G401.6 (cell line): ENCODE results near the gene PCP2.

Experiments used
- FAIRE-seq: peaks from 2 replicates; lab custom pipeline; 2012; peaks lifted over from hg19 to GRCh38; lab: Jason Lieb, UNC

Gene PCP2

DNA sequence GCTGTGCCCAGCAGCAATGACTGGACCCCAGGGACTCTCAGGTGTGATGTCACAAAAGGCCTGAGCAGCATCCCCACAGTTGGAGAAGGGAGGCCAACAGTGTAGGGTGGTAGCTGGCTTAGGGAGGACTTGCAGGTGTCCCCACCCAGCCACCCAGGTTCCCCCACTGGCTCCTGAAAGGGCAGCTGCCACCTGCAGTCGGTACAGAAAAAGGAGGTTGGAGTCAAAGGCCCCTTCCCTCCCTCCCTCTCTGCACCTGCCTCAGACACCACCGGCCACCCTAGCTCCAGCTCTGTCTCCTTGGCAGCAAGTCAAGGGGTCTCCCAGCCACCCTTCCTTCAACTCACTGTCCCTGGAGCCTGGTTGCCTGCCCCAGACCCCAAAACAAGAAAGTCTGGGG, at the start of gene PCP2:
TSS of gene PCP2 (minus strand) at position 22 of the 400 bp plus-strand sequence. CDS start 262 bp downstream, outside the sequence.
- no peak for FAIRE-seq

DNA sequence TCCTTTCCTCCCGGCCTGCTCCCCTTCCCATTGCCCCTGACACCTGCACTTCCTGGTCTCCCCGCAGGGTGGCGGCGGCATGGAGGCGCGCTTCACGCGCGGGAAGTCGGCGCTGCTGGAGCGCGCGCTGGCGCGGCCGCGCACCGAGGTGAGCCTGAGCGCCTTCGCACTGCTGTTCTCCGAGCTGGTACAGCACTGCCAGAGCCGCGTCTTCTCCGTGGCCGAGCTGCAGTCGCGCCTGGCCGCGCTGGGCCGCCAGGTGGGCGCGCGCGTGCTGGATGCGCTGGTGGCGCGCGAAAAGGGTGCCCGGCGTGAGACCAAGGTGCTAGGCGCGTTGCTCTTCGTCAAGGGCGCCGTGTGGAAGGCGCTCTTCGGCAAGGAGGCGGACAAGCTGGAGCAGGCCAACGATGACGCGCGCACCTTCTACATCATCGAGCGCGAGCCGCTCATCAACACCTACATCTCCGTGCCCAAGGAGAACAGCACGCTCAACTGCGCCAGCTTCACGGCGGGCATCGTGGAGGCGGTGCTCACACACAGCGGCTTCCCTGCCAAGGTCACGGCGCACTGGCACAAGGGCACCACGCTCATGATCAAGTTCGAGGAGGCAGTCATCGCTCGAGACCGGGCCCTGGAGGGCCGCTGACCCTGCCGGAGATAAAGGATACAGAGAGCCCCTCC, 48.8 kb upstream of the PCP2 start:
- no peak for FAIRE-seq

DNA sequence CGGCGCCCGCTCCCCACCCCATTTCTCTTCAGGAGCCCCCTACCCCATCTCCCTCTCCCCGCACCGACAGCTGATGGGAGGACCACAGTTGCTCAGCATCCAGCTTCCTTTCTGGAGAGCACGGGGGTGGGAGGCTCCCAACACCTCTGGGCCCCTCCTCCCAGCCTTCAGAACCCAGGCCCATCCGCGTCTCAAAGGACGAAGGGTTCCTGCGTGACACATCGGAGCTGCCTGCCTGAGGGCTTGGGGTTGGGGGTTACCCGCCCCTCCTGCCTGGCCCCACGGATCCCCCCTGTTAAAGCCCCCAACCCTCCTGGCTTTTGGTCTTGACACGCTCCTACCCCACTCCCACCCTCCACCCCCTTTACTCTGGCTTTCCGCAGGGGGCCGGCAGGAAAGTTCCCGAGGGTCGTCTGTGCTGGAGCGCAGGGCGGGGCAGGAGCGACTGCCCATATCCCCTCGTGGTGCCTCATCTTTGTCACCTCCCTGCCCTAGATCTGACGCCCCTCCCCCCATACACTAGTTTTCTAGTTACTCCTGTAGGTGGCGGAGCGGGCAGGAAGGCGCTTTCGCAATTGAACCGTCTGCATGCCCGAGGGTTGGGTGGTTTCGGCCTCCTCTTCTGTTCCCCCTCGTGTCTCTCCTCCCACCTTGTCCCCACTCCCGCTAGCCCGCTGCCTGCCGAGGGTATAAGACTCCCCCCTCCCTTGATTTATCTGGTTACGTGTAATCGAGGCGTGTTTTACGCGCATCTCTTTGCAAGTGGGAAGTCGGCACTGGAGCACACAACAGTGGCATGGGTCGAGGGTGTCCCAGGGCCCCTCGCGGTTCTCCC, 48.0 kb upstream of the PCP2 start:
- FAIRE-seq, result no peak

DNA sequence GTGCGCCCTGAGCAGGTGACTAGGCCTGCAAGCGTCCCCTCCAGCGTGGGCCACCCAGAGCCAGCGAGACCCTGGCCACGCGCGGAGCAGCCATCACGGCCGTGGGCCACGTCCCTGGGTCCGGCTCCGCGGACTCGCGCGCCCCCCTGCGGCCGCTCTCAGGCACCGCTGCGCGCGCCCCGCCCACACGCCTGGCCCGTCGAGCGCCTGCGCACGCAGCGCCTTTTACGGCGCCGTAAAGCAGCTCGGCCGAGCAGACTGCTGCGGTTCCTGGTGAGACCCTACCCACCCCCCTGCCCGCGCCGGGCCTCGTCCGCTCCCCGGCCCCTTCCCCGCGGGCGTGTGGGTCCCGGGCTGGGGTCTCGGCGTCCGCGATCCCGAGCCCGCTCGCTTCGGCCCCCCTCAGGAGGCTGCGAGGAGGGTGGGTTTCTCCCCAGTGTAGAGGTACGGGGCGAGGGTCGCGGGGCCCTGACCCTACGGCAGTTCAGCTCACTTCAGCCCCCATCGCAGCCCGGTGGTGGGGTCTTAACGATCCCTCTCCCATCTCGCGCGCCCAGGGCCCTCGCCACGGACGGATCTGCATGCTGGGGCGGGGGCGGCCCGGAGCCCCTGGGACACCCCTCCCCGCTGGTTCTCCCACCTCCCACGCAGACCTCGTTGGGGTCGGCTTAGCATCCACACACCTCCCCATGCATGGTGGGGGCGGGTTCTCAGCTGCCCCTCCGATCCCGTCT, 47.3 kb upstream of the PCP2 start, which contains the start of gene TRAPPC5:
TSS of gene TRAPPC5 (plus strand) at position 228 of the 734 bp plus-strand sequence. CDS start 1,421 bp downstream, outside the sequence.
- no peak for FAIRE-seq

DNA sequence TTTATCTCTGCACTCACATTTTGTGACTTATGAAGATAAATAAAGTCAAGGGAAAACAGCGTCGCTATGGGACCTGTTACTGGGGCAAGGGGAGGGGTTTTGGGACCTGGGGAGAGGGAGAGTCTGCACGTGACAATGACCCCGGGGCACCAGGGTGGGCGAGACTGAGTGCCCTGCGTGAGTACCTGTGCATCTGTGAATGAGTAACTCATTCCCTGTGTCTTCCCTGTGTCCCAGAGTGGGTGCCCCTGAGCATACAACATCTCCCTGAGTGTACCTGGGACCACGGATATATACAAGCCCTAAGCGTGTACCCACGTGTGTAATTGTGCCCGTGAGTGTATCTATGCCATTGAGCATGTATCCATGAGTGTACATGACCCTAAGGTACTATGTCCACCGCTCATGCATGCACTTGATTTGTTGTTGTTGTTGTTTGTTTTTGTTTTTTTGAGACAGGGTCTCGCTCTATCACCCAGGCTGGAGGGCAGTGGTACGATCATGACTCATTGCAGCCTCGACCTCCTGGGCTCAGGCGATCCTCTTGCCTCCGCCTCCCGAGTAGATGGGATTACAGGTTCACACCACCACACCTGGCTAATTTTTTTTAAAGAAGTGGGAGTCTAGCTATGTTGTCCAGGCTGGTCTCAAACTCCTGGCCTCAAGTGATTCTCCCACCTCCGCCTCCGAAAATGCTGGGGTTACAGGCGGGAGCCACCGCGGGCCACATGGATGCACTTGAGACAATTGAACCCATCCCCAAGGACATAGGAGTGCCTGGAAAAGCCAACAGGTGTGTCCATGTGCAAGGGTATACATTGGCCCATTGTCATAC, 46.5 kb upstream of the PCP2 start:
- FAIRE-seq, result no peak

DNA sequence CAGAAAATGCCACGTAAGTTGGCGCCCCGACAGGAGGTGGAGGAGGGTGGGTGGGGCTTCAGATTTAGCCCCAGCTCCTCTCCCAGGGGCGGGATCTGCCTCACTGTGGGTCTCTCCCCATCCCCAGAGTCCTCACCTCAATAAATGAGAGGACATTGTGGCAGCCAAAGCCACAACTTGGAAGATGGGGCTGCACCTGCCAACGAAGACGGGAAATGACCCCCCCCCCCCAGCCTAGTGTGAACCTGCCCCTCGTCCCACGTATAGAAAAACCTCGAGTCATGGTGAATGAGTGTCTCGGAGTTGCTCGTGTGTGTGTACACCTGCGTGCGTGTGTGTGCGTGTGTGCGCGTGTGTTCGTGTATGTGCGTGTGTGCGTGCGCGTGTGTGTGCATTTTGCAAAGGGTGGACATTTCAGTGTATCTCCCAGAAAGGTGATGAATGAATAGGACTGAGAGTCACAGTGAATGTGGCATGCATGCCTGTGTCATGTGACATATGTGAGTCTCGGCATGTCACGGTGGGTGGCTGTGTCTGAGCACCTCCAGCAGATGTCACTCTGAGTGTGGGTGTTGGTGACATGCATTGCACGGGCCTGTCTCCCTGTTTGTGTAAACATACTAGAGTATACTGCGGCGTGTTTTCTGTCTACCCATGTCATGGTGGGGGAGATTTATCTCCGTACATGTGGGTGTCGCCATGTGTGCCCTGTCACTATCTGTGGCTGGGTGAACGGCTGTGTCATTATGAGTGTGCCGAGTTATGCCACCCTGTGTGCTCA, 45.6 kb upstream of the PCP2 start:
- FAIRE-seq, result no peak

DNA sequence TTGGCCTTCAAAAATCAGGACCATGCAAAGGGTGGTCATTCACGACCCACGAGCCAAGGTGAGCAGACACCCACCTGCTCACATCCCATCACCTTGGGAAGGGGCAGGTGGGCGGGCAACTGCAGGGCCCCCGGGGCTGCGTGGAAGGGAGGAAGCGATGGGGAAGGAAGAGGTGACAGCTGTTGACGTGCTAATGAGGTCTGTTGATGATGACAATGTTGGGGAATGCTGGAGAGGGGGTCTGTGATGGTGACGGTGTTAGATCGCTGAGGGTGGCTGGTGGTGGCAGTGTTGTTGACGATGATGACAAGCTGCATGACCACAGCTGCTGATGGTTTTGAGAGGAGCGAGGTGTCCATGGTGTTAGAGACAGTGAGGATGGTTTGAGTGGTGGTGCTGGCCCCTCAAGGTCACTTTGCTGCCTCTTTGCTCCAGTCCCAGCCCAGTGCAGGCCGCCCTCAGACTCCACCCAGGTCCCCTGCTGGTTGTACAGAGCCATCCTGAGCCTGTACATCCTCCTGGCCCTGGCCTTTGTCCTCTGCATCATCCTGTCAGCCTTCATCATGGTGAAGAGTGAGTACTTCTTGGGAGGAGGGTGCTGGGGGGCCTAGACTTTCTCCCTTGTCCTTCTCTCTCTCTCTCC, 44.3 kb upstream of the PCP2 start:
- no peak for FAIRE-seq

DNA sequence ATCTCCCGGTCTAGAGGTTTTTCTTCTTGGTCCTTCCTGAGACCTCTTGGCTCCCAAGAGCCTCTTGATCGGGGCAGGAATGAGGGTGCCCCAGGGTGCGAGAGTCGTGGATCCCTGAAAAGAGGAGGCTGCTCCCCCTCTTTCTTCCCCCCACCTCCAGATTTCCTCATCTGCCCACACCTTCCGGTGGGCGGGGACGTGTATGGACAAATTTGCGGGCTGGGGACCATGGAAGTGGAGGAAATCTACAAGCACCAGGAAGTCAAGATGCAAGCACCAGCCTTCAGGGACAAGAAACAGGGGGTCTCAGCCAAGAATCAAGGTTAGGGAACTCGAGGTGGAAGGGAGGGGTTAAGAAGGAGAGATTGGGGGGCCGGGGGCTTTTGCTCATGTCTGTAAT, 43.3 kb upstream of the PCP2 start, which contains the start of gene MCEMP1:
TSS of gene MCEMP1 (plus strand) at position 237 of the 400 bp plus-strand sequence. CDS start at position 268, 31 bp downstream.
- FAIRE-seq, result no peak

DNA sequence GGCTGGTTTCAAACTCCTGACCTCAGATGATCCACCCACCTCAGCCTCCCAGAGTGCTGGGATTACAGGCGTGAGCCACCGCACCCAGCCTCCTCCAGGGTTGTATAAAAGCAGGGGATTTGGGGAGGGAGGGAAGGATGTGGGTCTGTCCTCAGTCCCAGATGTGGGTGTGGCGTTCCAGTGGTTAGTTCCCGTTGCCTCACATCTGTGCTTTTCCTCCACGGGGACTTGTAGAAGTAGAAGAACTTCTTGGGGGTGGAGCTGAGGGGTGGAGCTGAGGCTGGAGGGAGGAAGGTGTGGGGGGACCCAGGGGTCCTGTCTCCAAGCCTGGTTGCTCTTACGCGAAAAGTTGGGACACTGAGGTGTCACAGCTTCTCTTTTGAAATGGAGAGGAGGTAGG, 42.9 kb upstream of the PCP2 start:
- FAIRE-seq, result no peak

DNA sequence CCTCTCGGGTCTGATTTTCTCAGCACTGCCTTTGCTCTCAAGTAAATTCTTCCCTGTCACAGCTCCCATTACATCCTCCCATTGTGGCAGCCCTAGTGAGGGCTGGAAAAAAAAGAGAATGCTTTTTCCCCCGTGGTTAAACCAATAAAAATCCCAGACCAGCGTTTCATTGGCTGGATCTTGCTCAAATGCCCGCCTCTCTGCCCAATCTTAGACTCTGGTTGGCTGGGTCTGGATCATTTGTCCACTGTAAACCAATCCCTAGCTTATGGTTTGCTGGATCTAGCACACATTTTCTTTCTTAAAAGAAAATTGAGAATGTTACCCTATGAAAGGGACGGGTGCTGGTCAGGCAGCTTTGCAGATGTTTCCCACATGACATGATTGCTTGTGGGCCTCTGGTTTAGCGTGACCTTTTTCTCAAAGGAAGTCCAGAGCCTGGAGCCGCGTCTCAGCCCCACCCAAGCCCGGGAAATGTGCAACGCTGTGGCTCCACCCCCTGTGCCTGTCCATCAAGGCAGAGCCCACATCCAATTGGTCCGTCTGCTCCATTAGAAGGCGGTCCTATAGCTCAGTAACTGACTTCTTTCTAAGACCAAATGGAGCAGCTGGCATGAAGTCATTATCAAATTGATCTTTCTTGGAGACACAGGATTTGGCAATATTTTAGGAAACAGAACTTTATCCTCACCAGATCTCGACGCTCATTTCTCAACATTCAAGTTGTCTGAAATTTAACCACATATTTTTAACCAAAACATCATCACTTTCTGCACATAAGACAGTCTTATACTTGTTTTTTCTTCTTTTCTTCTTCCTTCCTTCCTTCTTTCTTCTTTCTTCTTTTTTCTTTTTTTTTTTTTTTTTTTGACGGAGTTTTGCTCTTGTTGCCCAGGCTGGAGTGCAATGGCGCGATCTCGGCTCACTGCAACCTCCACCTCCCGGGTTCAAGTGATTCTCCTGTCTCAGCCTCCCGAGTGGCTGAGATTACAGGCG, 40.8 kb upstream of the PCP2 start:
- FAIRE-seq, result no peak

DNA sequence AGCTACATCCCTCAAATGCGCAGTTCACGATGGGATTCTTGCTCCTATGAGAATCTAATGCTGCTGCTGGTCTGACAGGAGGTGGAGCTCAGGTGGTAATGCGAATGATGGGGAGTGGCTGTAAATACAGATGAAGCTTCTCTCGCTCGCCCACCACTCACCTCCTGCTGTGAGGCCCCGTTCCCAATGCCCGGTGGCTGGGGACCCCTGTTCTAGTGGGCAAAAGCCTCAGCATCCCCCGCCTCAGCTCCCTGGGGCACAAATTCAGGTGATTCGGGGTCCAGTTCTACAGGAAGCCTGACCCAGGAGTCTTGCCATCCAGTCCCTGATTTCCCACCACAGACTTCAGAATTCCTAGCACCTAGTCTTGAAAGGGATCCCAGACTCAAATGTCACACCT, 39.0 kb upstream of the PCP2 start:
- FAIRE-seq, result no peak

DNA sequence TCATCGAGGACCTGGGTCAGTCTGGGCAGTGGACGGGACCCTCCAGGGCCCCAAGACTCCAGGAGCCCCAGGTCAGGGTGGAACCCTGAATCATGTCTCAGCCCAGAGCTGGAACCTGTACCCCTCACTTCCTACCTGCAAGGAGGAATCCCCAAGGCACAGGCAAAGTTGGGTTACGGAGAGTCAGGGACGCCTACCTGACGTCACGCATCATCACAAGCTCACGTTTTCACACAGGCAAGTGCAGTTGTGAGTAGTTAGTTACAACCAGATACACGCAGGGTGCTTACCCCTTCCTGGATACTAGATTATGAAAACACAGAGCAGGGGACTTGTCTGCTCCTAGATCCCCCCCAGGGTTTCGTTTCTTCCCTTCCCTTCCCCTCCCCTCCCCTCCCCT, 37.3 kb upstream of the PCP2 start:
- no peak for FAIRE-seq

DNA sequence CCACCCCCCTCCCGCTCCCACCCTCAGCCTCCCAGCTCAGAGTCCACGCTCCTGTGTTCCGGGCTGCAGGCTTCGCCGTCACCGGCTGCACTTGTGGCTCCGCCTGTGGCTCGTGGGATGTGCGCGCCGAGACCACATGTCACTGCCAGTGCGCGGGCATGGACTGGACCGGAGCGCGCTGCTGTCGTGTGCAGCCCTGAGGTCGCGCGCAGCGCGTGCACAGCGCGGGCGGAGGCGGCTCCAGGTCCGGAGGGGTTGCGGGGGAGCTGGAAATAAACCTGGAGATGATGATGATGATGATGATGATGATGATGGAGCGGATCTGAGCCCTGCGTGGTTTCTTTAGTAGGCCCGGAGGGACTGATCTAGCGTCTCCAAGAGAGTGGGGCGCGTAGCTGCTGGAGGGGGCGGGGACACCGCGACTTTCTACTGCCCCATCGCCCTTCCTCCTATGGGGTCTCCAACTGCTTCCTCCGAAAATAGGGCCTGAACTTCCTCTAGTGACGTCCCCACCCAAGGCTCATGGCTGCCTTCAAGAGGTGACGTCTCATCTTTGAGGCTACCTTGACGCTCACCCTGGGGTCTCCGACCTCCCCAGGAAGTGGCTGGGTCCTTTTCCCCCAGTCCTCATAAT, 36.7 kb upstream of the PCP2 start:
- no peak for FAIRE-seq

DNA sequence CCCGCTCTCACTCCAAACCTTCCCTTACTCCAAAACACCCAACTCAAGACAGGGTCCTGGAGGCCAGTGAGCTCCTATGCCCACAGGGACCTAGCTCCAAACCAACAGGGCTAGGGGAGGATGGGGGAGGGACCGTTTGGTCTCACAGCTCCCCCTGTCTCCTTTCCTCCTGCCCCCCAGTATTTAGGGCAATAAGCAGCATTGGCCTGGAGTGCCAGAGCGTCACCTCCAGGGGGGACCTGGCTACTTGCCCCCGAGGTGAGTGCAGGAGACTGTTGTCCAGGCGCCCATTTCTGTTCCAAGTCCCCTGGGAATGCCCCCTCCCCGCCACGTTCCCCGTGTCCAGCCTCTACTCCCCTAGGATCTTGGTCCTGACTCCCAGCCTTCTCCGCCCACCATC, 36.1 kb upstream of the PCP2 start:
- no peak for FAIRE-seq

DNA sequence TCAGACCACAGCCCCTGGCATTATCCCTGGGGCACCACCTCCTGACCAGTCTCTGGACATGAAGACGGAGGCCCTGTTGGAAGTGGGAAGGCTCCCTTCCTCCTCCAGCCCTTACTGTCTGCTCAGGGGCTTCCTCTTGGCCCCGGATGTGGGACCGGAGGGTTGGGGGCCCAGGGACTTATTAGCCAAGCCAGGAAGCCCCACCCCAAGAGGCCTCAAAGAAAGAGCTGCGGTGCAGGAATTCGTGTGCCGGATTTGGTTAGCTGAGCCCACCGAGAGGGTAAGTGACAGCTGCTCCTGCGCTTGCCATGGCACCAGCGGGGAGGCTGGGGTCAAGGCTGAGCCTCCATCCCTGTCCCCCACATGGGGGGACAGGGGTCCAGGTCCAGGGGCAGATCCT, 35.3 kb upstream of the PCP2 start, which contains the start of gene RETN:
TSS of gene RETN (plus strand) at position 208 of the 400 bp plus-strand sequence. CDS start 278 bp downstream, outside the sequence.
- FAIRE-seq, result no peak

DNA sequence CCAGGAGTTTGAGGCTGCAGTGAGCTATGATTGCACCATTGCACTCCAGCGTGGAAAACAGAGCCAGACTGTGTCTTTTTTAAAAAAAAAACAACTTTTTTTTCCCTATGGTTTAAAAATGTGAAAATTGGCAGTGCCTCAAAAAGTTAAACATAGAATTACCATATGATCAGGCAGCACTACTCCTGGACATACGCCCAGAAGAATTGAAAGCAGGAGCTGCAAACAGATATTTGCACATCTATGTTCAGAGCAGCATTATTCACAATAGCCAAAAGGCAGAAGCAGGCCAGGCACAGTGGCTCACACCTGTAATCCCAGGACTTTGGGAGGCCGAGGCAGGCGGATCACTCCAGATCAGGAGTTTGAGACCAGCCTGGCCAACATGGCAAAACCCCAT, 31.6 kb upstream of the PCP2 start:
- FAIRE-seq, result no peak

DNA sequence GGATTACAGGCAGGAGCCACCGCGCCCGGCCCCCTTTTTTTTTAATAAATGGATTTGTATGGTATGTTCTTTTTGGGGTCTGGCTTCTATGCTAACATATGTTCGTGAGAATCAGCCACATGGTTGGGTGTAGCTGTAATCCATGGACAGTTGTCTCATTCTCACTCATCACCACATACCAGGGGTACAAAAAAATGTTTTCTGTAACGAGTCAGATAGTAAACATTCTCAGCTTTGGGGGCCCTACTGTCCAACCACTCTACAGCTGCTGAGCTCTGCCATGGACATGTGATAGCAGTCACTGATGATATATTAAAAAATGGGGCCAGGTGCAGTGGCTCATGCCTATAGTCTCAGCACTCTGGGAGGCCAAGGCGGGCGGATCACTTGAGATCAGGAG, 30.2 kb upstream of the PCP2 start:
- FAIRE-seq, result no peak

DNA sequence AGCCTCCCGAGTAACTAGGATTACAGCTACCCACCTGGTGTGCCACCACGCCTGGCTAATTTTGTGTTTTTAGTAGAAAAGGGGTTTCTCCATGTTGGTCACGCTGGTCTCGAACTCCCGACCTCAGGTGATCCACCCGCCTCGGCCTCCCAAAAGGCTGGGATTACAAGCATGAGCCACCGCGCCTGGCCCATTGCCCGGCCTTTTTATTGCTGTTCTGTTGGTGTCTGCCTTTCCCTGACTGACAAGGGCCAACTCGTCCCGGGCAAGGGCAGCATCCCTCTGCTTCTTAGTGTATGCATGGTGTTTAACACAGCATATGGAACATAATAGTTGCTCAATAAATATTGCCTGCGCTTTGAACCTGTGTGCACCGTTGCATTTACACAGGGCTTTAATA, 29.1 kb upstream of the PCP2 start:
- no peak for FAIRE-seq
